Measurements from ENCODE around the gene S100A7A.

Gene S100A7A

DNA sequence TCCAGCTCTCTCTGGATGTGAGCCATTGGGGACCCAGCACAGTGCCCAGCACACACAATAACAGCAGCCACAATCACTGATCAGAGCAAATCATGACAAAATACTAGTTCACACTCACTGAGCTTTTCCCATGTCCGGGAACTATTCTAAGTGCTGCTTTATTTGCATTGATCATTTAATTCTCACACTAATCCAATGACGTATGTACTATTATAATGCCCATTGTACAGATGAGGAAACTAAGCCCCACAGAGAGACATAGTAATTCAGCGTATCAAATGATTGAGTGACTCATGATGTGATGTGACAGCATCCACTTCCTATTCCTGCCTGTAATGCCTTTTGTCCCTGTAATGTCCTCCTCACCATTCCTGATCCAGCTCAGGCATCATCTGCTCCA, 23.5 kb upstream of the S100A7A start:
- DNase-seq (ENCODE audit: low spot score), result no peak
- TF ChIP-seq, protein P1, sequence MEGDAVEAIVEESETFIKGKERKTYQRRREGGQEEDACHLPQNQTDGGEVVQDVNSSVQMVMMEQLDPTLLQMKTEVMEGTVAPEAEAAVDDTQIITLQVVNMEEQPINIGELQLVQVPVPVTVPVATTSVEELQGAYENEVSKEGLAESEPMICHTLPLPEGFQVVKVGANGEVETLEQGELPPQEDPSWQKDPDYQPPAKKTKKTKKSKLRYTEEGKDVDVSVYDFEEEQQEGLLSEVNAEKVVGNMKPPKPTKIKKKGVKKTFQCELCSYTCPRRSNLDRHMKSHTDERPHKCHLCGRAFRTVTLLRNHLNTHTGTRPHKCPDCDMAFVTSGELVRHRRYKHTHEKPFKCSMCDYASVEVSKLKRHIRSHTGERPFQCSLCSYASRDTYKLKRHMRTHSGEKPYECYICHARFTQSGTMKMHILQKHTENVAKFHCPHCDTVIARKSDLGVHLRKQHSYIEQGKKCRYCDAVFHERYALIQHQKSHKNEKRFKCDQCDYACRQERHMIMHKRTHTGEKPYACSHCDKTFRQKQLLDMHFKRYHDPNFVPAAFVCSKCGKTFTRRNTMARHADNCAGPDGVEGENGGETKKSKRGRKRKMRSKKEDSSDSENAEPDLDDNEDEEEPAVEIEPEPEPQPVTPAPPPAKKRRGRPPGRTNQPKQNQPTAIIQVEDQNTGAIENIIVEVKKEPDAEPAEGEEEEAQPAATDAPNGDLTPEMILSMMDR (IDR thresholded peaks at IDR 0.05; ENCODE audit: extremely low read depth, insufficient read depth, missing control alignments), result no peak
- in situ Hi-C loops (cut with MboI; ENCODE audit: low pct_unique_long_range_greater_than_20kb, low sequenced_read_pairs, unreplicated experiment), result no loop called here

DNA sequence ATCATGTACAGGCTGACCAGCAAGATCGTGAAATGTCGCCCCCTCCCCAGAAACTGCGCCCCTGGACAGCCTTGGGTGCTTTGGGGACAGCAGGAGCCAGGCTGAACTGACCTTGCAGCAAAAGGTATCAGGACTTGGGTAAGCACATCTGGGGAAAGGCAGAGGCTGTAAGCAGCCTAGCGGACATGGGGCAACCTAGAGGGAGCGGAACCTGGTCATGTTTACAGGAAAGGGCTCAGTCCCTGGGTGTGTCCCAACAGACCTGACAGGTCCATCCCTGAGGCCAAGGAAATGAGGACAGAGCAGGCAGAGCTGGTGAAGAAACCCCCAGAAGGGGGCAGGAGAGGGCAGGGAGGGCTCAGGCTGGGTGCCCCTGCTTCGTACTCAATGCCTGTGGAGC, 22.4 kb upstream of the S100A7A start:
- DNase-seq (ENCODE audit: low spot score), result no peak
- in situ Hi-C loops (cut with MboI; ENCODE audit: low pct_unique_long_range_greater_than_20kb, low sequenced_read_pairs, unreplicated experiment), result no loop called here
- TF ChIP-seq, protein P1 (IDR thresholded peaks at IDR 0.05; ENCODE audit: extremely low read depth, insufficient read depth, missing control alignments), result no peak

DNA sequence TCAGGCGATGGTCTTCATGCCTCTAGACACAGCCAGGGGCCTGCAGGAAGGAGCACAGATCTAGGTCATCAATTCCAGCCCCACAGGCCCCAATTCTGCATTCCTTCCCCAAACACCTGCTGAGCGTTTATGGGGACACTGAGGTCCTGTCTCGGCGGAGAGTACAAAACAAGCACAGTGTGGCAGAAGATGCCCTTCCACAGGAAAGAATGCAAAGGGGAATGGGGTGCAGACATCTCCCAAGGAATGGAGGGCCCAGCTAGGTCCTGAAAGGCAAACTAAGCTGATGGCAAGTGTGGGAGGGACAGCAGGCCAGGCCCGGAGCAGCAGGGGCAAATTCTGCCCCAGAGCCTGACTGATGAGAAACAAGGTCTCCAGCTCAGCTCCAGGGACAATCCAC, 21.9 kb upstream of the S100A7A start:
- no peak for DNase-seq (ENCODE audit: low spot score)
- in situ Hi-C loops (cut with MboI; ENCODE audit: low pct_unique_long_range_greater_than_20kb, low sequenced_read_pairs, unreplicated experiment), result no loop called here
- TF ChIP-seq, protein P1 (IDR thresholded peaks at IDR 0.05; ENCODE audit: extremely low read depth, insufficient read depth, missing control alignments), result no peak

DNA sequence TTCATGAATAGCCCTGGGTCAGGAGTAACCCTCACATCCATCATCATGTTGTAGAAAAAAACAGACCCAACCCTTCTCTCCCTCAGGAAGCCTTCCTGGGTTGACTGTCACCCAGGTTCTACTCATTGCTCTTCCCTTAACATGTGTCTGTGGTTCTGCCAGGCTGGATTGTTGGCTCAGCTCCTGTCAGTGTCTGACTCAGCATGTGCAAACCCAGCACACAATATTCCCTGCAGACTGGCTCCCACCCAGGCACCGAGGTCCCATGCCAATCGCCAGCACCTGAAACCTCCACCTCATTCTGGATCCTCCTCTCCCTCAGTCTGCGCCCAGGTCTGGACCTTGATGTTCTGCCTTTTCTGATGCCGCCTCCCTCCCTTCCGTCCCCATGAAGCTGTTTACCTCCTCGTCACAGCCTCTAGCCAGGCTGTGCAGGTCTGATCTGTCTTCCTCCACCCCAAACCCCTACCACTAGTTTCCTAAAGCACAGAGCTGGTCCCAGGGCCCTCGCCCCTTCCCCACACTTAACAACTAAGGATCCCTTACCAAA, 21.1 kb upstream of the S100A7A start:
- DNase-seq (ENCODE audit: low spot score), result no peak
- in situ Hi-C loops (cut with MboI; ENCODE audit: low pct_unique_long_range_greater_than_20kb, low sequenced_read_pairs, unreplicated experiment), result no loop called here

DNA sequence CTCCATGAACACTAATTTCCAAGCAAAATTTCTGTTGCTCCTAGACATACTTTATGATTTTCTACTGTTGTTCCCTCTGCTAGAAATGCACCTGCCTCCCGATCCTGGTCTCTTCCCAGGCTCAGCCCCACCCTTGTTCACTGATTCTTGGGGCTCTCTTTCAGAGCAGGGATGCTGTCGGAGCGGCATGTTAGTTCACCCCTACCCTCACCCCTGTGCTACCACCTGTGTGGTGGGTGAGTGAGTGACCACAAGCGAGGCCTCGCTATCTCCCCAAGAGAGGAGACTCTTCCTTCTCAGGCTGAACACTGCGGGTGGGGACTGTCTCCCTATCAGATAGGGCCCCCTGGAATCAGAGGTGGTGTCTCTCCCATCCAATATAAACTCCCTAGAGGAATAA, 20.5 kb upstream of the S100A7A start:
- in situ Hi-C loops (cut with MboI; ENCODE audit: low pct_unique_long_range_greater_than_20kb, low sequenced_read_pairs, unreplicated experiment), result no loop called here
- DNase-seq (ENCODE audit: low spot score), result no peak
- TF ChIP-seq, protein P1 (IDR thresholded peaks at IDR 0.05; ENCODE audit: extremely low read depth, insufficient read depth, missing control alignments), result no peak

More for the DNA sequence above, 21.1 kb upstream of the S100A7A start:
- TF ChIP-seq, protein P1 (IDR thresholded peaks at IDR 0.05; ENCODE audit: extremely low read depth, insufficient read depth, missing control alignments), result no peak

DNA sequence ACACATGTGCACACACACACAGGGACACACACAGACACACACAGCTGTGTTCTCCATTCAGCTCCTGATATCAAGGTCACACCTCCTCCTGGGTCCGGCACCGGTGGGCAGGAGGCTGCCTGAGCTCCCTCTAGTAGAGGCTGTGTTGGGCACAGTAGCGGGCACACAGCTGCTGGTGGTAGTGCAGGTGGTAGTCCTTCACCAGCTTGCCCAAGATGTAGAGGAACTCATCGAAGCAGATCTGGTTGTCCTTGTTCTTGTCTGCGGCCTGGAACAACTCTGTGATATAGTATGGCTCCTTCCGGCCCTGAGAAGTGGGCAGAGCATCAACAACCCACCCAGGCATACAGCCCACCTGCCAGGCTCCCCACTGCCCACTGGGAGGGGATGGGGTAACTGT, 19.9 kb upstream of the S100A7A start:
- TF ChIP-seq, protein P1 (IDR thresholded peaks at IDR 0.05; ENCODE audit: extremely low read depth, insufficient read depth, missing control alignments), result no peak
- in situ Hi-C loops (cut with MboI; ENCODE audit: low pct_unique_long_range_greater_than_20kb, low sequenced_read_pairs, unreplicated experiment), result no loop called here
- DNase-seq (ENCODE audit: low spot score), result no peak

All from GM13977 (cell line).